Heart left ventricle (tissue), 13 donors: Measurements from ENCODE around the gene WIPF3.
"Not testable (repeated sequence)": the region's sequence is repeated elsewhere in the genome, so short reads cannot be mapped to it uniquely, and the experiment has no call there.

Experiments used
- CTCF ChIP-seq, 12 donors: fragments of 200-600 bp; sonication (generic) in 4 of 12; IDR thresholded peaks; one replicate each; pipeline versions ENCODE4 v1.5.0 to v1.8.0; 2018 to 2022; ENCODE audit warnings: antibody characterized with exemption in 12 of 12, mild to moderate bottlenecking in 5 of 12
- POLR2A ChIP-seq, 2 donors: fragments of 450-650 bp; IDR thresholded peaks; one replicate each; pipeline ENCODE4 v1.6.1; 2017; ENCODE audit warnings: antibody characterized with exemption in 2 of 2, mild to moderate bottlenecking in 2 of 2, moderate library complexity in 2 of 2
- donor health status: ischemic (EF 13 %, LVEDD 7.1; RV severe dilation, severe dysfunction).
- donor health status: DM: no; HTN: yes; CAD: no.
- donor health status: DM: no; HTN: no; CAD: no.
- donor health status: ischemic (EF 25% LVEDD 6.9; RV normal size, moderate dysfunction).
- donor health status: ischemic (EF 25% LVEDD 5.7; RV mildly dilated, moderate dysfunction).
- donor health status: ischemic (EF 35%, LVEDD 5.7; RV mildly dilated, moderate dysfunction).
- donor health status: nonischemic (EF 11% LVEDD 7.7; RV severe dilation, severe dysfunction).
- donor health status: DM: yes; HTN: yes; CAD: no.
- donor health status: PGD.
- donor health status: ischemic (EF 29% LVEDD 5.4; RV normal size, mild dysfunction).
- donor health status: nonischemic (EF 23%, LVEDD 6.1; RV moderate dilation, normal function).

- not testable (repeated sequence) for TF ChIP-seq CTCF, POLR2A (IDR thresholded peaks at IDR 0.05)
Measured at GRCh38 chr7:29890786-29891185, 84.5 kb downstream of the WIPF3 start.
